ENCODE data around the gene DCTN1. TPM values are rescaled to one million over a fixed set of nuclear protein-coding genes. Genes with fewer than 3 reads are reported as not detected.
"Not testable (repeated sequence)": the region's sequence is repeated elsewhere in the genome, so short reads cannot be mapped to it uniquely, and the experiment has no call there.

DCTN1 gene
- total RNA-seq, 1 donor, result 177 TPM

DNA sequence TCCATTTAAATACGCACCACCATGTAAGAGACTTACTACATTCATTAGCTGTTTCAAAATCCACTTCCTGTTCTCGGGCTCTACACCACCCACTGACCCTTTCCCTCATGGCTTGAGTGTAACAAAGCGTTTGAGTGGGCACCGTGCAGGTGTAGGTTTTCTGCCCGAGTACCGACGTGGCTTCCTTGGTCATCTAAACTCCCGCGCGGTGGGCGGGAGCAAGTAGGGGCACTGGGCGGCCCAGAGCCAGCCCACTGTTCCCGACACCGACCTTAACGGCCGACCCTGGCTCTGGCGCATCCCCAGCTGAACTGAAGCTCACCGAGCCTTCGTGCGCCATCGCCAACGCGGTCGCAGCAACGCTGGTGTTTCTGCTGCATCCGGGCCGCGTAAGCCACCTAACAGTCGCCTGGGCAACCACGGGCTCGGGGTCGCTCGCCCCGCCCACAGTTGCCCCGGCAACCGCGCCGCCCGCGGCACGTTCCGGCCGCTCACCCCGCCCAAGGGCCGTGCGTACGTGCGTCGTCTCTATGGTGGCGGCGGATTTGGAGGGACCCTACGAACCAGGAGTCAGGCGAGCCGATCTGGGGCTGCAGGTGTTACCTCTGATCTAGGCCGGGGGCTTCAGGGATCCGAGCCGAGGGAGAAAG lies 41.2 kb upstream of the DCTN1 start, which contains the start of the genes C2orf81 and WDR54:
TSS of gene C2orf81 (minus strand) at position 399 of the 650 bp plus-strand sequence. CDS start at position 340, 59 bp downstream.
TSS of gene WDR54 (plus strand) at position 510 of the 650 bp plus-strand sequence. CDS start 424 bp downstream, outside the sequence.
- H3K4me1 ChIP-seq (ENCODE audit: insufficient read depth, low read length), result peaks cover 10% of the 10 kb centered on the region
- H3K27me3 ChIP-seq (ENCODE audit: insufficient read depth, low read length), result no peaks in the 10 kb centered on the region
- H3K4me2 ChIP-seq (ENCODE audit: insufficient read depth, low read length), result peak within 1 kb of the TSS; percentile 99
- peaks cover 10% of the 10 kb centered on the region for H3K36me3 ChIP-seq (ENCODE audit: insufficient read depth, low read length)
- H4K20me1 ChIP-seq (ENCODE audit: insufficient read depth, low read length), result no peaks in the 10 kb centered on the region
- TF ChIP-seq, protein P1, sequence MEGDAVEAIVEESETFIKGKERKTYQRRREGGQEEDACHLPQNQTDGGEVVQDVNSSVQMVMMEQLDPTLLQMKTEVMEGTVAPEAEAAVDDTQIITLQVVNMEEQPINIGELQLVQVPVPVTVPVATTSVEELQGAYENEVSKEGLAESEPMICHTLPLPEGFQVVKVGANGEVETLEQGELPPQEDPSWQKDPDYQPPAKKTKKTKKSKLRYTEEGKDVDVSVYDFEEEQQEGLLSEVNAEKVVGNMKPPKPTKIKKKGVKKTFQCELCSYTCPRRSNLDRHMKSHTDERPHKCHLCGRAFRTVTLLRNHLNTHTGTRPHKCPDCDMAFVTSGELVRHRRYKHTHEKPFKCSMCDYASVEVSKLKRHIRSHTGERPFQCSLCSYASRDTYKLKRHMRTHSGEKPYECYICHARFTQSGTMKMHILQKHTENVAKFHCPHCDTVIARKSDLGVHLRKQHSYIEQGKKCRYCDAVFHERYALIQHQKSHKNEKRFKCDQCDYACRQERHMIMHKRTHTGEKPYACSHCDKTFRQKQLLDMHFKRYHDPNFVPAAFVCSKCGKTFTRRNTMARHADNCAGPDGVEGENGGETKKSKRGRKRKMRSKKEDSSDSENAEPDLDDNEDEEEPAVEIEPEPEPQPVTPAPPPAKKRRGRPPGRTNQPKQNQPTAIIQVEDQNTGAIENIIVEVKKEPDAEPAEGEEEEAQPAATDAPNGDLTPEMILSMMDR (IDR thresholded peaks at IDR 0.05; ENCODE audit: extremely low read depth, low read depth, low read length), result no peak
- peak within 1 kb of the TSS; percentile 97 for H2AFZ ChIP-seq (ENCODE audit: low read length)
- H3K79me2 ChIP-seq (ENCODE audit: insufficient read depth, low read length), result no peaks in the 10 kb centered on the region
- peak within 1 kb of the TSS; percentile 93 for H3K4me3 ChIP-seq (ENCODE audit: insufficient read depth, low read length)
- H3K27ac ChIP-seq (ENCODE audit: low read depth, low read length), result peak within 1 kb of the TSS; percentile 65
- H3K9me3 ChIP-seq (ENCODE audit: low read depth, low read length), result no peaks in the 10 kb centered on the region
- DNase-seq (ENCODE audit: insufficient read length, low spot score, missing footprints), result peak; percentile 99

DNA sequence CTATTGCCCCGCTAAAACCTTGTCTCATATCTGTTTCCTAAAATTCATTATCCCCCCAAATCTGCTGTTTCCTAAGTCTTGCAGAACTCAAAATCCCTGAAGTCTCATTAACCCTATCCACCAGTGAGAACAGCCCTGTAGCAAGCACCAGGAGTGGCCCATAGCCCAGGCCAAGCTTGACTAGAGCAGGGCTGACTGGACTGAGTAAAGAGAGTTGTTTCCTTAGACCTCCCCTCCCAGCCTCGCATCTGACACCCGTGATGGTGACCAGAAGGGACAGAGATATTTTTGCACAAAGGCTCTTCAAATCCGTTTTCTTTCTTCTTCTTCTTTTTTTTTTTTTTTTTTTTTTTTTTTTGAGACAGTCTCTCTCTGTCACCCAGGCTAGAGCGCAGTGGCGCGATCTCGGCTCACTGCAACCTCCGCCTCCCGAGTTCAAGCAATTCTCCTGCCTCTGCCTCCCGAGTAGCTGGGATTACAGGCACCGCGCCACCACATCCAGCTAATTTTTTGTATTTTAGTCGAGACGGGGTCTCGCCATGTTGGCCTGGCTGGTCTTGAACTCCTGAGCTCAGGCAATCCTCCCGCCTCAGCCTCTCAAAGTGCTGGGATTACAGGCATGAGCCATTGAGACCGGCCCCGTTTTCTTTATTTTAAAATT lies 40.5 kb upstream of the DCTN1 start:
- not testable (repeated sequence) for H3K9me3 ChIP-seq (ENCODE audit: low read depth, low read length); H4K20me1 ChIP-seq (ENCODE audit: insufficient read depth, low read length); H3K27me3 ChIP-seq (ENCODE audit: insufficient read depth, low read length); H3K36me3 ChIP-seq (ENCODE audit: insufficient read depth, low read length); H3K79me2 ChIP-seq (ENCODE audit: insufficient read depth, low read length); H2AFZ ChIP-seq (ENCODE audit: low read length)
- Histone ChIP-seq H3K4me2 (ENCODE audit: insufficient read depth, low read length) (peak overlapping the region; percentile 99), H3K4me3 (ENCODE audit: insufficient read depth, low read length) (peak overlapping the region; percentile 93), H3K27ac (ENCODE audit: low read depth, low read length) (peak overlapping the region; percentile 65), H3K4me1 (ENCODE audit: insufficient read depth, low read length) (peaks cover 13% of the 10 kb centered on the region)
- DNase-seq (ENCODE audit: insufficient read length, low spot score, missing footprints), result peak; percentile 8

DNA sequence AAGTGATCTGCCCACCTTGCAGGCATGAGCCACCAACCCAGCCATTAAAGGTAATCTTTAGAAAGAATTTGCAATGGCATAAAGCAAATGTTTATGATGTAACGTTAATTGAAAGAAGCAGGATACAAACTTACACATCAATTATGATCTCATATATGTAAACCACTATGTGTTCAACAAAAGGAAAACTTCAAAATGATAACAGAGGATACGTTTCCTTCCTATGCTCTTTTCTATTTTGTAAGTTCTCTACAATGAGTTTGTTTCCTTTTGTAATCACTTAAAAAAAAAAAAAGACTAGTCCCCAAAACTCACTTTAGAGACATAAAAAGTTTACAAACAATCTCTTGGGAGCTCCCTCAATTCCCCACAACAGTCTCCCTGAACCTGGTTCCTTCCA lies 39.9 kb upstream of the DCTN1 start:
- no peaks in the 10 kb centered on the region for H3K27me3 ChIP-seq (ENCODE audit: insufficient read depth, low read length)
- H3K4me3 ChIP-seq (ENCODE audit: insufficient read depth, low read length), result no peak overlapping the region
- no peak overlapping the region for H3K4me2 ChIP-seq (ENCODE audit: insufficient read depth, low read length)
- TF ChIP-seq, protein P1 (IDR thresholded peaks at IDR 0.05; ENCODE audit: extremely low read depth, low read depth, low read length), result no peak
- H3K9me3 ChIP-seq (ENCODE audit: low read depth, low read length), result no peaks in the 10 kb centered on the region
- H2AFZ ChIP-seq (ENCODE audit: low read length), result no peak overlapping the region
- DNase-seq (ENCODE audit: insufficient read length, low spot score, missing footprints), result no peak
- H3K27ac ChIP-seq (ENCODE audit: low read depth, low read length), result no peak overlapping the region
- peaks cover 15% of the 10 kb centered on the region for H3K4me1 ChIP-seq (ENCODE audit: insufficient read depth, low read length)
- H4K20me1 ChIP-seq (ENCODE audit: insufficient read depth, low read length), result no peaks in the 10 kb centered on the region
- H3K79me2 ChIP-seq (ENCODE audit: insufficient read depth, low read length), result no peaks in the 10 kb centered on the region
- peaks cover under 1% of the 10 kb centered on the region for H3K36me3 ChIP-seq (ENCODE audit: insufficient read depth, low read length)

DNA sequence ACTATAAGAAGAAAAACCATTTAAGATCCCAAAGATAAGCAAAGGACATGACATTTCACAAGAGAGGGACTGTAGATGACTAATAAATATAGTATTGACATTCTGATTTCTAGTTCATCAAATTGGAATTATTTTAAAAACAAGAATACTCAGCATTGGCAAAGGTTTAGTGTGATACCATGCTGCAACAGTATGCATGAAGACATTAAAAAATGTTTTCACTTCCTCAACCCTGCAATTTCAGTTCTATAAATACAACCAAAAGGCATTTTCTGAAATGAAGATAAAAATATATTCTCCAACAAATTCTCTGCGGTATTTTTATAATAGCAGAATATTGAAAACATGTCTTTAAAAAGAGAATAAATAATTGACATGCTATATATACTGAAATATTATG lies 39.2 kb upstream of the DCTN1 start:
- Histone ChIP-seq H3K27ac (ENCODE audit: low read depth, low read length) (no peak overlapping the region), H3K4me1 (ENCODE audit: insufficient read depth, low read length) (peaks cover 15% of the 10 kb centered on the region), H3K9me3 (ENCODE audit: low read depth, low read length) (no peaks in the 10 kb centered on the region), H3K79me2 (ENCODE audit: insufficient read depth, low read length) (no peaks in the 10 kb centered on the region), H3K4me3 (ENCODE audit: insufficient read depth, low read length) (no peak overlapping the region), H3K36me3 (ENCODE audit: insufficient read depth, low read length) (no peaks in the 10 kb centered on the region), H3K4me2 (ENCODE audit: insufficient read depth, low read length) (no peak overlapping the region), H3K27me3 (ENCODE audit: insufficient read depth, low read length) (no peaks in the 10 kb centered on the region), H4K20me1 (ENCODE audit: insufficient read depth, low read length) (no peaks in the 10 kb centered on the region), H2AFZ (ENCODE audit: low read length) (no peak overlapping the region)
- TF ChIP-seq, protein P1 (IDR thresholded peaks at IDR 0.05; ENCODE audit: extremely low read depth, low read depth, low read length), result no peak
- peak; percentile 77 for DNase-seq (ENCODE audit: insufficient read length, low spot score, missing footprints)
